ENCODE results near the gene TLR4.

DNA sequence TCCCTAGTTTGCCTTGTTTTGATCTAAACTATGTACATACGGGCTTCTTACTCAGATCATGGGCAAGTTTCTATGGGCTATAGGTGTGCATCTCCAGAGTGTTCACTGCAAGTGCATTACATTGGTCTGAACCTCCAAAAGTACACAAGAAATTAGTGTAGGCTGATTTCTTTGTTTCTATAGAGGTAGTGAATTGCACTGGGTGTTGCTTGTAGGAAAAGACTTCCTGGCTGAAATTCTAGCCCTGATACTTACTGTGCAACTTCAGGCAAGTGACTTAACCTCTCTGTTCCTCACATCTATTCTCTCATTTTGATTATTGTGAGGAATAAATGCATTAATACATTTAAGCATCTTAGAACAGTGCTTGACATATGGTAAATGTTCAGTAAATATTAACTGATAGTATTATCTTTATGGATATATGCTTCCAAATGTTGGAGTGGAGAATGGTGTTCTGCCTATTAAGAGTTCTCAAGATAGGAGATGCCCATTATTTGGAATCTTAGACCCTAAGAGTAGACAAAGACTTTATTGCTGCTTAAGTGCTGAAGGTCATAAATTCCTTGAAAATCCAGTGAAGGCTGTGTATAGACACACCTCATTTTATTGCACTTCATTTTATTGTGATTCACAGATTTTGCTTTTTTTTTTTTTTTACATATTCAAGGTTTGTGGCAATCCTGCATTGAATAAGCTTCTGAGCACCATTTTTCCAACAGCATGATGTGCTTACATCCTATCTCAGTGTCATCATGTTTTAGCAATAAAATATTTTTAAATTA lies 38.4 kb upstream of the TLR4 start:
- TF ChIP-seq EP300 (IDR thresholded peaks at IDR 0.05) (no peak), POLR2A (IDR thresholded peaks at IDR 0.05) (no peak)

Data from tibial nerve (tissue), 3 donors.